HG02678 (cell line): Measurements from ENCODE around the gene TLL2.
"Not testable (repeated sequence)": the region's sequence is repeated elsewhere in the genome, so short reads cannot be mapped to it uniquely, and the experiment has no call there.

Source experiments
- ATAC-seq: cut with Tn5 transposase; IDR thresholded peaks from one replicate; pipeline ENCODE4 v1.9.1; 2021; ENCODE audit warnings: mild to moderate bottlenecking, moderate library complexity; ENCODE audit not compliant: unreplicated experiment

Gene TLL2

DNA sequence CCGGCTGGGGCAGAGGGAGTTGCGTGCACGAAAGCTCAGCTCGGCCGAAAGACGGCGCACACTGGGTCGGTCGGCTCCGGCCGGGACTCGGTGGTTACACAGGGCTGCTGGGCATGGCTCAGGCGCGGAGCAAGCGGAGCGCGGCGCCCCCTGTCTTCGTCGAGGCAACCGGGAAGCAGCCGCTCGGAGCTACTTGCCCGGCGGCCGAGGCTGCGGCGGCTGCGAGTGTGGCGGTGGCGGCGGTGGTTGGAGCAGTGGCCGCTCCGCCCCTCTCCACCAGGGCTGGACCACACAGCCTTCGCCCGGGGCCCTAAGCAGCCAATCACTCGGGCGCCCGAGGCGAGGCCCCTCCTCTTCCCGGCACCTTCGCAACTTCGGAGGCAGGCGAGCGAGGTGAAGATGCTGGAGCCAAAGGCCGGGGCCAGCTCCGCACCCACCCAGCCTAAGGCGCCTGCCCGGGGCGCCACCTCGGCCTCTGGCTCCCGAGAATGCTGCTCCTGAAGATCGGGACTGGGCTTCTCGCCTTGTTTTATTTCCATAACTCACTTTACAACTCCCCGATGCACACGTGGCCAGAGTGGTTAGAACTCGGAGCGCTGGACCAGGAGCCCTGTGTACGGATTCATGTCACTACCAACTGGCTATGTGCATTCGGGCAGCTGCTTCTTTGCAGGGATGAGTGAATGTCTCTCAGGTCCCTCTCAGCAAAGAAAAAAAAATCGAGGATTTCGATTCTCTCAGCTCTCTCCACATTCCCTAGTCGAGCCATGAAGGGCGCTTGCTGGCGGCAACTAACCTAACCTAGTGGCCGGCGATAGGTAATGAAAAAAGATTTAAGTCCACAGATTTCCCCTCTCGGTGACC lies at the start of gene TLL2:
TSS of gene TLL2 (minus strand) at position 229 of the 864 bp plus-strand sequence. CDS start 241 bp downstream, outside the sequence.
- peak; percentile 83 for ATAC-seq

DNA sequence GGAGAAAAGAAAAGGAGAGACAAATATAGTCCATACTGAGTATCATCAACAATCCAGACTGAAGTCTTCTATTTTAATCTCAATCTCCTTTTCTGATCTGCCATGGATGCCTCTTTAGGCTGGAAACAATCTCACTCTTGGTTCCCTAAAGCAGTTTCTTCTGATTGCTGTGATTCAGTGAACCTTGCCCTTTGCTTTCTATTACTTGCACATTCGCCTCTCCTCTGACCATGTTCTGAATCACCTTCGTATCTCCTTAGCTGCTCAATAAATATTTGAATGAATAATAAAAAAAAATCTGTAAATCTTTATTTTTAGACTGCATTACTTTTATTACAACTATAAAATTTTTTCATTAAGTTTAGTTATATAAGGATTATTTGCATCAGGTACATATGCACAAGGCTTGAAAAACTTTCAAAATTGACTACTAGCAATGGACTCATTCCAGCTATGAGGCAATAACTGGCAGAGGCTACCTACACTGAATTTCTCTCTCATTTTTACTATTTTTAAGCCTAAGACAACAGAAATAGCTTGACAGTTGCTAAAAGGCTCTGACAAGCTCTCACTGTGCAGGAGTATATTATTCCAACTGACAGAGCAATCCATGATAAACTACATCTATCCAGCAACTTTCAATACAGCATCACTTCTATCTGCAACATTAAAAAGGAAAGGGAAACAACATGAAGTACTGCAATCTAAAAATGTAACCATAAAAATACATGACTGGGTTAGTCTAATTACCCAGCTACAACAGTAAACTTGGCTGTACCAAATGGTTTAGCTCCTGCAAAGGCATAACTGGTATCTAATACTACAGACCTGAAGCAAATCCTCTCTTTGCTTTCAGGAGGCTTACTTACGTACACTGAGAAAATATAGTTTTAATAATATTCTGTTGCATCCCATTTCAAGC lies 47.5 kb upstream of the TLL2 start:
- no peak for ATAC-seq

DNA sequence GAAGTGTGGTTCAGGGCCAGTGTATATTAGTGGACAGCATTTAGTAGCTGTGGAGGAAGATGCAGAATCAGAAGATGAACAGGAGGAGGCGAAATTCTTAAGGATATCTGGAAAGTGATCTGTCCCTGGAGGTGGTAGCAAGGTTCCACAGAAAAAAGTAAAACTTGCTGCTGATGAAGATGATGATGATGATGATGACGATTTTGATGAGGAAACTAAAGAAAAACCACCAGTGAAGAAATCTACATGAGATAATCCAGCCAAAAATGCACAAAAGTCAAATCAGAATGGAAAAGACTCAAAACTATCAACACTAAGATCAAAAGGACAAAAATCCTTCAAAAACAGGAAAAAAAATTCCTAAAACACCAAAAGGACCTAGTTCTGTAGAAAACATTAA lies 46.8 kb upstream of the TLL2 start:
- no peak for ATAC-seq

DNA sequence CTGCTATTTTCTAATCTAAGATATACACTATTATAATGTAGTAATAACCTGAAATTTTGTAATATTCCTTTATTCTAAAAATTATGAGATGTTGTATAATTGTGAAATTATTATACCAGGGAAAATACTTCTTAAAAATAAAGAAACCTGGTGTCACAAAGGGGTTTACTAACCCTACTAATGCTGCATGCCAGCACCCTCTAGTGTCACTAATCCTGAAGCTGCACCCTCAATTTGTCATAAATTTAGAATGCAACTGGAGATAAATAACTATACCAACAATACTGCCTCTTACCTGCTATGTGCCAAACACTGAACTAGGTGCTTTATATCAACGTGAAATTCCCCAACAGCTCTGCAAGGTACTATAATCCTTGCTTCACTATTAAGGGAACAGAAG lies 42.3 kb upstream of the TLL2 start:
- ATAC-seq: no peak

- ATAC-seq: no peak
These were observed 41.6 kb upstream of the TLL2 start for GRCh38 chr10:96555330-96555729.

DNA sequence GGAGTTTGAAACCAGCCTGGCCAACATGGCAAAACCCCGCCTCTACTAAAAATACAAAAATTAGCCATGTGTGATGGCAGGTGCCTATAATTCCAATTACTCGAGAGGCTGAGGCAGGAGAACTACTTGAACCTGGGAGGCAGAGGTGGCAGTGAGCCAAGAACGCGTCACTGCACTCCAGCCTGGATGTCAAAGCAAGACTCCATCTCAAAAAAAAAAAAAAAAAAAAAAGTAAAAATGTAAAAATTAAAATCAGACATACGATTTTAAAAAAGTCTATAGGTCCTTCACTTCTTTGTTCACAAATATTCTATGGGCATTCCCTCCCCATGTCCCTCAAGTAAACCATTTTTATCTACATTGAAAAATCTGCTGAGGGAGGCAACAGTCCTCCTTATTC lies 34.9 kb upstream of the TLL2 start:
- no peak for ATAC-seq

DNA sequence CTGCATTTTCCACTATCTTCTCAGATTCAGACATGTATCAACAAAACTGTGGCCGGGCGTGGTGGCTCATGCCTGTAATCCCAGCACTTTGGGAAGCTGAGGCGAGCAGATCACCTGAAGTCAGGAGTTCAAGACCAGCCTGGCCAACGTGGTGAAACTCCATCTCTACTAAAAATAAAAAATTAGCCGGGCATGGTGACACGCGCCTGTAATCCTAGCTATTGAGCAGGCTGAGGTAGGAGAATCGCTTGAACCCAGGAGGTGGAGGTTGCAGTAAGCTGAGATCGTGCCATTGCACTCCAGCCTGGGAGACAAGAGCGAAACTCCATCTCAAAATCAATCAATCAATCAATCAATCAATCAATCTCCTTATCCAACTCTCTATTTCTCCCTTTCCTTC lies 31.8 kb upstream of the TLL2 start:
- not testable (repeated sequence) for ATAC-seq

- ATAC-seq: no peak
These were observed 28.2 kb upstream of the TLL2 start for GRCh38 chr10:96541921-96542320.

DNA sequence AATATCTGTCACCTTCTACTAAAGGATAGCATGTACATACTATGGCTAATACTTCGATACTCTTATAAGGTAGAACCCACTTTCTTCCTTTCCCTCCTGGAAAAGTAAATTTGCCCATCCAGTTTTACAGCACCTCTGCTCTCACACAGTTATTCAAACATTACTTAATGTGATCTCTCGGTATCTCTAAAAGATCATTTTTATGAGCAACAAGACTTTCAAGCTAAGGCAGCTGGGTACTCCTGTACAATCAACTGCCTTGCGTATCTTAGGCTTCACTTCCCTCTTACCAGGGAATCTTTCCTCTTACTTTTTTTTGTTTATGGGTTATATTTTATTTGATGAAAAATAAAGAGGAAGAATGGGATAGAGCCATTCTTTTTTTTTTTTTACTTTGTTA lies 26.5 kb upstream of the TLL2 start:
- ATAC-seq: no peak

DNA sequence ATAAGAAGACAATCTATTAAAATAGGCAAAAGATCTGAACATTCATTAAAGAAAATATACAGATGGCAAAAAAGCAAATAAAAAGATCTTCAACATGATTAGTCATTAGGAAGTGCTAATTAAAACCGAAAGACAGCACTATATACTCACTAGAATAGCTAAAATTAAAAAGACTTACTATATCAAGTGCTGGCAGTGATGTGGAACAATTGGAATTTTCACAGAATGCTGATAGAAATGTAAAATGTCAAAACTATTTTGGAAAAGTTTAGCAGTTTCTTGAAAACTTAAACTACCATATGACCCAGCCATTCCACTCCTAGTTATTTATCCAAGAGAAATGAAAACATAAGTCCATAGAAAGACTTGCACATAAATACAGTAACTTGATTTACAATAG lies 25.0 kb upstream of the TLL2 start:
- ATAC-seq: no peak

- no peak for ATAC-seq
These were observed 22.4 kb upstream of the TLL2 start for GRCh38 chr10:96536129-96536528.

DNA sequence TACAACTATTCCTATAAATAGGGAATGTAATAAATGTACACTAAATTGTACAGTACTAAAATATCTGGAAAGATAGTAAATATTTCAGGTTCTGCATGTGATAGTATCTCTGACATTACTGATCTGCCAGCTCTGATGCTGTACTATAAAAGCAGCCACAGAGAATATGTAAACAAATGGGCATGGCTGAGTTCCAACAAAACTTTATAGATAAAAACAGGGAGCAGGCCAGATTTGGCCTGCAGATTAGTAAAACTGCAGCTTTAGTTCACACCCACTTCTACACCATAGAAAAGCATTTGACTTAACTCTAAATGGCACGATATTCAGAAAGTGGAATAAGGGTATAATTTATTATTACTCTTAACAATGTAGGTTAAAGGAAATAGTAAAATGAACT lies 18.8 kb upstream of the TLL2 start:
- ATAC-seq: no peak

- ATAC-seq: no peak
These were observed 16.0 kb upstream of the TLL2 start for GRCh38 chr10:96529634-96530279.

DNA sequence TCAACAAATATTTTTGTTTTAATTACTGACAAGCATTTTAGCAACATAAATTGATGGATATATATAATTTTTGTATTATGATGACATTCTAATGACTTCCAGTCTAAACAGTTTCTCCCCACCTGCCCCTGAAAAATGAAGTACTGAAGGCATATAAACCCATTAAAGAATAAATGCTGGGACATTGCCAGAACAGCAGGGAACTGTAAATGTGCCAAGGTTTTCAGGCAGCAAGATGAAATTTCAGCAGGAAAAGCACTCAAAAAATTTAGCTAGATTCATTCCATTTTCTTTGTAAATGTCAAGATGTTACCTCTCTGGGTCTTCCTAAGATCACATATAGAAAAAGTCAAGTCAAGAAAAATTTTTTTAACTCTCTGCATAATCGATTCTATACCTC lies 11.0 kb upstream of the TLL2 start:
- ATAC-seq: no peak

- no peak for ATAC-seq
These were observed 3.6 kb upstream of the TLL2 start for GRCh38 chr10:96517284-96517683.

GRCh38 chr10:96516337-96516736 lies 2.6 kb upstream of the TLL2 start:
- no peak for ATAC-seq

- peak; percentile 53 for ATAC-seq
These were observed 425 bp downstream of the TLL2 start for GRCh38 chr10:96513305-96513697.

- no peak for ATAC-seq
These were observed 1.0 kb downstream of the TLL2 start for GRCh38 chr10:96512524-96513304.

DNA sequence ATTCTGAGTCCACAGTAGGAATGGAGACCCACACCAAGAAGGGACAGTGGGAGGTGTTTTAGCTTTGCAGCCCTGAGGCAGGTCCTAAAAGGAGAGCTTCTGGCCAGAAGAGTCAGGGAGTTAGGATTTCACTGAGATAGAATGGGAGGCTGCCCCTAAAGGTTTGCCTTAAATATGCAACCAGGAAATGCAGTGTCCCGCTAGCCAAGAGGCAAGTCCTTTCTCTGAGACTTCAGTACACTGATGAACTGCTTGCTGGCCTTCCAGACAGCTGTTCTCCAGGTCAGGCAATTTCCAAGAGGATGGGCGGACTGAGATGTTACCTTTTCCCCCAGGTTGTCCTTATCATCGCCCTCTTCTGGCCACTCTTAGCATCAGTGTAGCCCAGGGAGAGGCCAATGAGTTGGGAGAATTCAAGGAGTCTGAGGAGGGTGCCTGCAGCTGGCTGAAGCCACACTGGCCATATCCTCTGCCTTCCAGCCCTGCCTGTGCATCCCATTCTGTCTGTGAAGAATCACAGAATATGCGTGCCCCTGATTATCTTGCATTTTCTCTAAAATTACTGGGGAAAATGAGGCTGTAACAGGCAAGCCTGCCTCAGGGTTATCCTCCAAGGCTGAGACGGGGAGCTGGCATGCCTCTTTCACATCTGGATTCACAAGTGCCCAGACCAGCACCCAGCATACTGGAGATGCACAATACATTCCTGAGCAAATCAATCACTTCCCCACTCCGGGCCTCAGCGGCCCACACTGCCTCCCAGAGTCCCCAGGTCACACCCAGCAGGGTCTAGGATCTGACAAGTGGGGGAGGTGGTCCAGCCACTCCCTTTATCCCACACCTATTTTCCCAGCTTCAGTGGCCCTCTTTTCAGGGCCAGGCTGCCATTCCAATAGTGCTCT lies 2.4 kb downstream of the TLL2 start:
- ATAC-seq: no peak
